H9 (cell line): ENCODE measurements around the gene DYNC2H1. TPM values are rescaled to one million over a fixed set of nuclear protein-coding genes. Genes with fewer than 3 reads are reported as not detected.

Experiments
- DNase-seq: peaks from one replicate; pipeline ENCODE4 v3.0.0-alpha.2; 2017
- H2AFZ ChIP-seq: one replicate; pipeline ENCODE4 v1.6.1; 2013; ENCODE audit warnings: mild to moderate bottlenecking, low read length, control low read depth, moderate library complexity
- H2AK5ac ChIP-seq: 2 replicates; pipeline ENCODE4 v1.6.1; 2013; ENCODE audit warnings: low read length, control low read depth, mixed read lengths; ENCODE audit not compliant: insufficient read length
- H2BK120ac ChIP-seq: one replicate; pipeline ENCODE4 v1.6.1; 2013; ENCODE audit warnings: low read depth, mild to moderate bottlenecking, low read length, control low read depth, inconsistent platforms; ENCODE audit not compliant: poor library complexity, severe bottlenecking
- H2BK12ac ChIP-seq: 2 replicates; pipeline ENCODE4 v1.6.1; 2013; ENCODE audit warnings: low read length, control low read depth, mixed read lengths, low read depth; ENCODE audit not compliant: insufficient read length
- H2BK15ac ChIP-seq: 2 replicates; pipeline ENCODE4 v1.6.1; 2013; ENCODE audit warnings: low read depth, low read length, control low read depth
- H2BK20ac ChIP-seq: one replicate; pipeline ENCODE4 v1.6.1; 2013; ENCODE audit warnings: low read depth, mild to moderate bottlenecking, low read length, control low read depth, inconsistent platforms; ENCODE audit not compliant: poor library complexity, severe bottlenecking
- H2BK5ac ChIP-seq: 2 replicates; pipeline ENCODE4 v1.6.1; 2013; ENCODE audit warnings: low read length, control low read depth, mixed read lengths; ENCODE audit not compliant: insufficient read length
- H3K14ac ChIP-seq: 2 replicates; pipeline ENCODE4 v1.6.1; 2013; ENCODE audit warnings: low read length, control low read depth; ENCODE audit not compliant: insufficient read depth
- H3K18ac ChIP-seq: 2 replicates; pipeline ENCODE4 v1.6.1; 2013; ENCODE audit warnings: low read depth, mild to moderate bottlenecking, mixed read lengths, low read length, control low read depth; ENCODE audit not compliant: insufficient read length
- H3K23ac ChIP-seq: 2 replicates; pipeline ENCODE4 v1.6.1; 2013; ENCODE audit warnings: low read length, control low read depth, mixed read lengths, low read depth; ENCODE audit not compliant: insufficient read length
- H3K23me2 ChIP-seq: 2 replicates; pipeline ENCODE4 v1.6.1; 2013; ENCODE audit warnings: low read depth, mild to moderate bottlenecking, mixed read lengths, low read length, control low read depth; ENCODE audit not compliant: insufficient read length, poor library complexity, severe bottlenecking
- H3K27ac ChIP-seq: 2 replicates; pipeline ENCODE4 v1.5.1; 2013; ENCODE audit warnings: low read length, control low read depth, mixed read lengths, low read depth; ENCODE audit not compliant: insufficient read length
- H3K27me3 ChIP-seq: 2 replicates; pipeline ENCODE4 v1.6.1; 2013; ENCODE audit warnings: low read length, control low read depth, inconsistent platforms; ENCODE audit not compliant: insufficient read depth
- H3K4ac ChIP-seq: 2 replicates; pipeline ENCODE4 v1.6.1; 2013; ENCODE audit warnings: low read depth, mild to moderate bottlenecking, control low read depth, inconsistent platforms, low read length, moderate library complexity
- H3K4me1 ChIP-seq: 2 replicates; pipeline ENCODE4 v1.6.1; 2013; ENCODE audit warnings: low read length, control low read depth, inconsistent platforms; ENCODE audit not compliant: insufficient read depth
- H3K4me2 ChIP-seq: 2 replicates; pipeline ENCODE4 v1.6.1; 2013; ENCODE audit warnings: low read length, control low read depth, mixed read lengths; ENCODE audit not compliant: insufficient read length, insufficient read depth
- H3K56ac ChIP-seq: 2 replicates; pipeline ENCODE4 v1.6.1; 2013; ENCODE audit warnings: low read depth, mild to moderate bottlenecking, mixed read lengths, low read length, control low read depth; ENCODE audit not compliant: insufficient read length
- H3K79me1 ChIP-seq: 2 replicates; pipeline ENCODE4 v1.6.1; 2013; ENCODE audit warnings: low read depth, mild to moderate bottlenecking, moderate library complexity, low read length, control low read depth, inconsistent platforms; ENCODE audit not compliant: insufficient read depth, poor library complexity, severe bottlenecking
- H3K79me2 ChIP-seq: 2 replicates; pipeline ENCODE4 v1.6.1; 2013; ENCODE audit warnings: low read length, control low read depth, inconsistent platforms; ENCODE audit not compliant: insufficient read depth
- H3K9ac ChIP-seq: 2 replicates; pipeline ENCODE4 v1.6.1; 2013; ENCODE audit warnings: low read length, control low read depth, mixed read lengths; ENCODE audit not compliant: insufficient read length; ENCODE audit errors: extremely low read depth
- H3K9me3 ChIP-seq: one replicate; pipeline ENCODE4 v1.6.1; 2013; ENCODE audit warnings: low read depth, low read length, inconsistent platforms; ENCODE audit not compliant: control insufficient read depth
- H3T11ph ChIP-seq: one replicate; pipeline ENCODE4 v1.6.1; 2013; ENCODE audit warnings: mild to moderate bottlenecking, low read length, control low read depth, inconsistent platforms
- H4K20me1 ChIP-seq: one replicate; pipeline ENCODE4 v1.6.1; 2013; ENCODE audit not compliant: control insufficient read depth, insufficient read length, insufficient read depth
- H4K5ac ChIP-seq: 2 replicates; pipeline ENCODE4 v1.6.1; 2013; ENCODE audit warnings: low read depth, mild to moderate bottlenecking, mixed read lengths, low read length, control low read depth; ENCODE audit not compliant: insufficient read length
- H4K8ac ChIP-seq: replicated peaks from 2 replicates; pipeline ENCODE4 v1.6.1; 2013; ENCODE audit warnings: low read length, control low read depth, mixed read lengths, low read depth; ENCODE audit not compliant: insufficient read length
- H4K91ac ChIP-seq: 2 replicates; pipeline ENCODE4 v1.6.1; 2013; ENCODE audit warnings: low read depth, mild to moderate bottlenecking, moderate library complexity, mixed read lengths, low read length, control low read depth; ENCODE audit not compliant: insufficient read length
- H3K27ac Mint-ChIP-seq, 3 experiments: 2 replicates in 2 of 3; 3 replicates in 1 of 3; pipeline ENCODE4 v1.8.0; 2020 to 2021; ENCODE audit warnings: mixed read lengths in 3 of 3, mild to moderate bottlenecking in 1 of 3, moderate library complexity in 1 of 3
- H3K27me3 Mint-ChIP-seq: 2 replicates; pipeline ENCODE4 v1.8.0; 2021; ENCODE audit warnings: low read depth, mild to moderate bottlenecking, moderate library complexity, mixed read lengths
- H3K36me3 Mint-ChIP-seq, 3 experiments: 2 replicates in 2 of 3; 3 replicates in 1 of 3; pipeline ENCODE4 v1.8.0; 2020 to 2021; ENCODE audit warnings: low read depth in 3 of 3, mixed read lengths in 3 of 3; ENCODE audit not compliant: insufficient read depth in 1 of 3
- H3K4me1 Mint-ChIP-seq, 2 experiments: 2 replicates each; pipeline ENCODE4 v1.8.0; 2020; ENCODE audit warnings: mixed read lengths in 2 of 2
- H3K4me3 Mint-ChIP-seq, 2 experiments: 2 replicates in 1 of 2; 3 replicates in 1 of 2; pipeline ENCODE4 v1.8.0; 2020 to 2021; ENCODE audit warnings: mild to moderate bottlenecking in 2 of 2, mixed read lengths in 2 of 2, moderate library complexity in 1 of 2
- H3K9me3 Mint-ChIP-seq, 2 experiments: 2 replicates in 1 of 2; 3 replicates in 1 of 2; pipeline ENCODE4 v1.8.0; 2020; ENCODE audit warnings: mild to moderate bottlenecking in 2 of 2, mixed read lengths in 2 of 2, moderate library complexity in 1 of 2
- CTCF ChIP-seq: fragments of 200-600 bp; sonication (generic); conservative IDR thresholded peaks from 3 replicates; pipeline ENCODE4 v1.8.0; 2021; ENCODE audit warnings: antibody characterized with exemption, mild to moderate bottlenecking
- WGBS: extraction: QIAGEN DNeasy Blood & Tissue Kit; methylation state at CpG from one replicate; pipeline ENCODE4 v1.1.7; 2013; ENCODE audit warnings: missing lambda C conversion rate, low lambda C conversion rate, mixed read lengths; ENCODE audit not compliant: insufficient read length; ENCODE audit errors: extremely low coverage; 5-methylcytosine and 5-hydroxymethylcytosine counted together
- total RNA-seq: library from RNA; stranded (reverse); gene quantifications from 2 replicates; pipeline ENCODE4 v1.2.1, GENCODE V29; 2021

The DYNC2H1 gene
- total RNA-seq, 1 experiment from 2014 or later: 13.2 TPM

GRCh38 chr11:103349595-103349994 is 240.4 kb downstream of the DYNC2H1 start:
- Mint-ChIP-seq H3K27ac (no peak overlapping the region), H3K4me3 (no peak overlapping the region), H3K9me3 (no peaks in the 10 kb centered on the region), H3K27me3 (no peaks in the 10 kb centered on the region), H3K4me1 (peaks cover 3 to 12% of the 10 kb centered on the region in 2 experiments; a peak in 3 of 4 replicates), H3K36me3 (no peaks in the 10 kb centered on the region)
- TF ChIP-seq CTCF: no peak
- H3K27ac ChIP-seq: no peak overlapping the region
- no peak overlapping the region for H2BK120ac ChIP-seq
- H3K14ac ChIP-seq: no peak overlapping the region
- H2BK12ac ChIP-seq: no peak overlapping the region
- no peak overlapping the region for H2BK20ac ChIP-seq
- H2AK5ac ChIP-seq: no peak overlapping the region
- no peaks in the 10 kb centered on the region for H3K23me2 ChIP-seq
- no peaks in the 10 kb centered on the region for H3K9me3 ChIP-seq
- H3K56ac ChIP-seq: no peak overlapping the region
- no peaks in the 10 kb centered on the region for H3K27me3 ChIP-seq
- H3K4me2 ChIP-seq: no peak overlapping the region
- H3T11ph ChIP-seq: no peak overlapping the region
- no peak overlapping the region for H4K91ac ChIP-seq
- no peaks in the 10 kb centered on the region for H3K79me1 ChIP-seq
- WGBS: no CpG with 5 or more reads among the region's 2 CpGs
- H2BK5ac ChIP-seq: no peak overlapping the region
- no peaks in the 10 kb centered on the region for H3K79me2 ChIP-seq
- H4K8ac ChIP-seq: no peak overlapping the region
- no peak overlapping the region for H3K18ac ChIP-seq
- no peak for DNase-seq
- H3K9ac ChIP-seq: no peak overlapping the region
- no peak overlapping the region for H2BK15ac ChIP-seq
- H3K4me1 ChIP-seq: no peaks in the 10 kb centered on the region
- H3K23ac ChIP-seq: no peak overlapping the region
- H4K20me1 ChIP-seq: no peaks in the 10 kb centered on the region
- no peak overlapping the region for H3K4ac ChIP-seq
- no peak overlapping the region for H2AFZ ChIP-seq
- no peak overlapping the region for H4K5ac ChIP-seq
